WTC11 (cell line): ENCODE data around the gene SFRP2. TPM values are rescaled to one million over a fixed set of nuclear protein-coding genes. Genes with fewer than 3 reads are reported as not detected.

Source experiments
- ATAC-seq: fragments of 200-7000 bp; cut with Tn5 transposase; 2 replicates; pipeline ENCODE4 v1.10.0; 2021; ENCODE audit warnings: mild to moderate bottlenecking, moderate library complexity
- CTCF ChIA-PET: fragments of 300-600 bp; sonication (Branson Sonifier 250); formaldehyde crosslinking; loops from one replicate; lab custom pipeline; 2021; ENCODE audit warnings: antibody characterized with exemption; lab: Charles Lee
- POLR2A ChIA-PET: fragments of 350-600 bp; sonication (Branson Sonifier 250); formaldehyde crosslinking; loops from one replicate; lab custom pipeline; 2021; ENCODE audit warnings: antibody characterized with exemption; lab: Charles Lee
- DNase-seq: peaks from one replicate; pipeline ENCODE4 v3.0.0; 2021; ENCODE audit warnings: low spot score
- H3K27ac Mint-ChIP-seq: 2 replicates; pipeline ENCODE4 v1.8.0; 2021; ENCODE audit warnings: mixed read lengths
- H3K27me3 Mint-ChIP-seq: 2 replicates; pipeline ENCODE4 v1.8.0; 2021; ENCODE audit warnings: low read depth, mild to moderate bottlenecking, moderate library complexity, mixed read lengths
- H3K36me3 Mint-ChIP-seq: 2 replicates; pipeline ENCODE4 v1.8.0; 2021; ENCODE audit warnings: mixed read lengths
- H3K4me1 Mint-ChIP-seq: 2 replicates; pipeline ENCODE4 v1.8.0; 2022; ENCODE audit warnings: mixed read lengths
- H3K4me3 Mint-ChIP-seq: 2 replicates; pipeline ENCODE4 v1.8.0; 2021; ENCODE audit warnings: mild to moderate bottlenecking, moderate library complexity, mixed read lengths
- H3K9me3 Mint-ChIP-seq: 2 replicates; pipeline ENCODE4 v1.8.0; 2021; ENCODE audit warnings: mixed read lengths
- ELF4 ChIP-seq: sonication (generic); formaldehyde crosslinking; IDR thresholded peaks from 2 replicates; pipeline ENCODE4 v1.8.1; 2022; ENCODE audit warnings: low read depth, mild to moderate bottlenecking, moderate library complexity, missing genetic modification reagents
- EMX1 ChIP-seq: fragments of 250-450 bp; sonication (Bioruptor Pico); IDR thresholded peaks from 2 replicates; pipeline ENCODE4 v1.8.0; 2021; ENCODE audit warnings: mild to moderate bottlenecking
- ERG ChIP-seq: fragments of 250-450 bp; sonication (Bioruptor Pico); IDR thresholded peaks from 2 replicates; pipeline ENCODE4 v1.8.0; 2021; ENCODE audit warnings: mild to moderate bottlenecking
- GTF2I ChIP-seq: fragments of 250-450 bp; sonication (Bioruptor Pico); conservative IDR thresholded peaks from 2 replicates; pipeline ENCODE4 v1.4.0; 2021; ENCODE audit warnings: mild to moderate bottlenecking
- KAT7 ChIP-seq: sonication (generic); formaldehyde crosslinking; IDR thresholded peaks from 2 replicates; pipeline ENCODE4 v1.8.1; 2023; ENCODE audit warnings: missing genetic modification reagents, mild to moderate bottlenecking, borderline replicate concordance
- MAX ChIP-seq: sonication (generic); formaldehyde crosslinking; IDR thresholded peaks from 2 replicates; pipeline ENCODE4 v1.8.0; 2022; ENCODE audit warnings: mild to moderate bottlenecking, missing genetic modification reagents
- NR1H2 ChIP-seq: sonication (generic); formaldehyde crosslinking; IDR thresholded peaks from 2 replicates; pipeline ENCODE4 v1.9.0; 2021; ENCODE audit warnings: mild to moderate bottlenecking, moderate library complexity, missing genetic modification reagents
- NR3C1 ChIP-seq: sonication (generic); formaldehyde crosslinking; conservative IDR thresholded peaks from 2 replicates; pipeline ENCODE4 v1.8.1; 2023; ENCODE audit warnings: low read depth, mild to moderate bottlenecking, missing genetic modification reagents
- PRRX2 ChIP-seq: fragments of 250-450 bp; sonication (Bioruptor Pico); IDR thresholded peaks from 2 replicates; pipeline ENCODE4 v1.8.0; 2021; ENCODE audit warnings: mild to moderate bottlenecking
- RORB ChIP-seq: fragments of 250-450 bp; sonication (Bioruptor Pico); IDR thresholded peaks from 2 replicates; pipeline ENCODE4 v1.9.0; 2021; ENCODE audit warnings: mild to moderate bottlenecking
- TP53 ChIP-seq: sonication (generic); formaldehyde crosslinking; IDR thresholded peaks from 2 replicates; pipeline ENCODE4 v1.8.1; 2023; ENCODE audit warnings: mild to moderate bottlenecking, missing genetic modification reagents
- USF2 ChIP-seq: sonication (generic); formaldehyde crosslinking; IDR thresholded peaks from 2 replicates; pipeline ENCODE4 v1.8.1; 2023; ENCODE audit warnings: mild to moderate bottlenecking, missing genetic modification reagents, moderate library complexity
- ZNF138 ChIP-seq: sonication (generic); formaldehyde crosslinking; conservative IDR thresholded peaks from 2 replicates; pipeline ENCODE4 v1.8.1; 2022; ENCODE audit warnings: mild to moderate bottlenecking, moderate library complexity, missing genetic modification reagents
- ZNF232 ChIP-seq: sonication (generic); formaldehyde crosslinking; IDR thresholded peaks from 2 replicates; pipeline ENCODE4 v1.8.0; 2022; ENCODE audit warnings: mild to moderate bottlenecking, missing genetic modification reagents
- ZNF281 ChIP-seq: sonication (generic); formaldehyde crosslinking; IDR thresholded peaks from 2 replicates; pipeline ENCODE4 v1.8.0; 2023; ENCODE audit warnings: mild to moderate bottlenecking, missing genetic modification reagents
- total RNA-seq: library from RNA; stranded (reverse); gene quantifications from 3 replicates; pipeline ENCODE4 v1.2.3, GENCODE V29; 2021

SFRP2 gene
- total RNA-seq, 1 experiment from 2014 or later, result 417 TPM

GRCh38 chr4:153787575-153787974, 1.3 kb downstream of the SFRP2 start:
- ATAC-seq (no peak), DNase-seq (no peak)
- ChIA-PET POLR2A (no interaction called here), CTCF (interaction anchor here (0.7 to 2.7 kb wide), 6 partner anchors 11 to 332 kb away, joined by 3 to 15 read pairs (median 8); no protein-coding TSS in a partner anchor)
- Mint-ChIP-seq H3K27me3 (no peaks in the 10 kb centered on the region), H3K4me1 (peaks cover 50% of the 10 kb centered on the region), H3K36me3 (peaks cover 57% of the 10 kb centered on the region), H3K9me3 (no peaks in the 10 kb centered on the region), H3K27ac (peak overlapping the region; percentile 96), H3K4me3 (peak overlapping the region; percentile 98)
- TF ChIP-seq PRRX2 (CRISPR knock-in tag) (no peak), ZNF232 (CRISPR knock-in tag) (no peak), ELF4 (CRISPR knock-in tag) (no peak), RORB (CRISPR knock-in tag) (no peak), NR1H2 (CRISPR knock-in tag) (no peak)

- no peak for DNase-seq
- CTCF ChIA-PET, result interaction anchor here (0.7 to 2.7 kb wide), 11 partner anchors 10 to 332 kb away, joined by 3 to 15 read pairs (median 7); no protein-coding TSS in a partner anchor
- ATAC-seq, result no peak
- Mint-ChIP-seq H3K27me3 (no peaks in the 10 kb centered on the region), H3K9me3 (no peaks in the 10 kb centered on the region), H3K36me3 (peaks cover 61% of the 10 kb centered on the region), H3K4me3 (peak overlapping the region; percentile 98), H3K4me1 (peaks cover 54% of the 10 kb centered on the region), H3K27ac (peak overlapping the region; percentile 96)
- POLR2A ChIA-PET, result no interaction called here
- TF ChIP-seq TP53 (CRISPR knock-in tag), result no peak
- TF ChIP-seq KAT7 (CRISPR knock-in tag), result no peak
- no peak for TF ChIP-seq MAX (CRISPR knock-in tag)
Observed at GRCh38 chr4:153787061-153787560, 1.8 kb downstream of the SFRP2 start.

- ATAC-seq, result no peak
- Mint-ChIP-seq H3K4me3 (peak overlapping the region; percentile 98), H3K9me3 (no peaks in the 10 kb centered on the region), H3K27ac (peak overlapping the region; percentile 92; the same call in 1 of the 2 replicates), H3K4me1 (peaks cover 54% of the 10 kb centered on the region), H3K27me3 (no peaks in the 10 kb centered on the region), H3K36me3 (peaks cover 70% of the 10 kb centered on the region)
- POLR2A ChIA-PET, result interaction anchor here (0.6 to 1.5 kb wide), 3 partner anchors 13 to 233 kb away, joined by 5 to 10 read pairs (median 7); no protein-coding TSS in a partner anchor
- no peak for DNase-seq
- CTCF ChIA-PET, result interaction anchor here (0.6 to 2.7 kb wide), 19 partner anchors 9 to 1869 kb away, joined by 3 to 15 read pairs (median 5); no protein-coding TSS in a partner anchor
- TF ChIP-seq ZNF281 (no peak), ZNF138 (CRISPR knock-in tag) (no peak), ERG (CRISPR knock-in tag) (0 out of 2 replicates have a peak, but pooled peaks have one; percentile 18)
Observed at GRCh38 chr4:153785910-153786721, 2.8 kb downstream of the SFRP2 start.

GRCh38 chr4:153784166-153784699, 4.7 kb downstream of the SFRP2 start:
- H3K9me3 Mint-ChIP-seq, result no peaks in the 10 kb centered on the region
- H3K27me3 Mint-ChIP-seq, result no peaks in the 10 kb centered on the region
- H3K4me3 Mint-ChIP-seq, result peak overlapping the region; percentile 32
- H3K4me1 Mint-ChIP-seq, result peaks cover 59% of the 10 kb centered on the region
- ChIA-PET POLR2A (no interaction called here), CTCF (no interaction called here)
- DNase-seq (no peak), ATAC-seq (no peak)
- no peak for TF ChIP-seq GTF2I (CRISPR knock-in tag)
- no peak for TF ChIP-seq NR3C1
- TF ChIP-seq USF2, result no peak
- 0 out of 2 replicates have a peak, but pooled peaks have one; percentile 41 for TF ChIP-seq EMX1
- TF ChIP-seq PRRX2 (CRISPR knock-in tag), result peak; percentile 55; the same call in 1 of the 2 replicates
- H3K36me3 Mint-ChIP-seq, result peaks cover 85% of the 10 kb centered on the region
- peak overlapping the region; percentile 58 for H3K27ac Mint-ChIP-seq
